ENCODE results near the gene EIF2B2. TPM values are rescaled to one million over a fixed set of nuclear protein-coding genes. Genes with fewer than 3 reads are reported as not detected.
A peak's percentile ranks its signal among the peaks of the same experiment; 100 is the strongest.

Gene EIF2B2
- polyA plus RNA-seq (2011; rRNA removed) (78.0 and 79.8 TPM in 2 replicates), polyA minus RNA-seq (2011; rRNA and poly(A)+ RNA removed) (21.6 and 31.4 TPM in 2 replicates)

DNA sequence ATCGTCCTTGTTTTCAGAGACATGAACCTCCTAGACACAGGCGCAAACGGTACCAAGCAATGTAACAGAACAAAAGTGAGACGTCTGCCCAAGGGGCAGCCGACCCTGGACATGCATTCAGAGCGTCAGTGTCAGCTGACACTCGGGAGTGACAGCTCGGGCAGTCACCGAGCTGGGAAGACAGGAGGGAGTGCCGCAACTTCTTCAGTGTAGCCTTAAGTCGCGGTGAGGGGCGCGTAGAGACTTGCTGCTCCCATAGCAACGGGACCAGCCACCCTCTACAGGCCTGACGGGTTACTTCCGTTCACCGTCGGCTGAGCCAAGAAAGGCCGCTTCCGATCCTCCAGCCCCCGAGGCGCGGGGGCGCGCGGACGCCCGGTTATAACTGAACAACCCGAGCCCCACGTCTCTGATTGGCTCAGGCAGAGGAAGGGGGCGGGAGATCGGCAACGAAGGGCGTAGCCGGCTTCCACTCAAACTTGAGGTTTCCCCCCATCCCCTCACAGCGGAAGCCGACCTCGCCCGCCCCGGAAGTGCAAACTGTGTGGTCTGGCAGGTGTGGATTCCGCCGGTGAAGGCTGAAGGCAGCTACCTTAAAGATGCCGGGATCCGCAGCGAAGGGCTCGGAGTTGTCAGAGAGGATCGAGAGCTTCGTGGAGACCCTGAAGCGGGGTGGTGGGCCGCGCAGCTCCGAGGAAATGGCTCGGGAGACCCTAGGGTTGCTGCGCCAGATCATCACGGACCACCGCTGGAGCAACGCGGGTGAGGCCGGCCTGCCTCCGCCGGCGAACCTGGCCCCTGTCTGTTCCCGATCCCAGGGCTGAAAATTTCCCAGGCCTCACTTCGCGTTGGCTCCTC, at the start of gene EIF2B2:
Gene EIF2B2 (plus strand): TSS at position 530 of the 858 bp plus-strand sequence. CDS start 70 bp downstream, at position 600.
- DNase-seq (ENCODE audit: low read depth) = peak; percentile 86
- Histone ChIP-seq H3K27me3 (ENCODE audit: control insufficient read depth, insufficient read depth, low read length) (no peaks in the 10 kb centered on the region), H3K36me3 (ENCODE audit: control insufficient read depth, insufficient read depth, low read length) (peaks cover 8% of the 10 kb centered on the region), H3K4me3 (ENCODE audit: low read depth, low read length) (peak within 1 kb of the TSS; percentile 92)
- ChIA-PET POLR2A (interaction anchor here (0.6 kb wide), 1 partner anchor 94 kb away, joined by 3 read pairs; no protein-coding TSS in a partner anchor), CTCF (interaction anchor here (0.6 to 2.3 kb wide), 4 partner anchors 10 to 57 kb away, joined by 3 to 5 read pairs (median 4); no protein-coding TSS in a partner anchor)
- TF ChIP-seq, protein P1, sequence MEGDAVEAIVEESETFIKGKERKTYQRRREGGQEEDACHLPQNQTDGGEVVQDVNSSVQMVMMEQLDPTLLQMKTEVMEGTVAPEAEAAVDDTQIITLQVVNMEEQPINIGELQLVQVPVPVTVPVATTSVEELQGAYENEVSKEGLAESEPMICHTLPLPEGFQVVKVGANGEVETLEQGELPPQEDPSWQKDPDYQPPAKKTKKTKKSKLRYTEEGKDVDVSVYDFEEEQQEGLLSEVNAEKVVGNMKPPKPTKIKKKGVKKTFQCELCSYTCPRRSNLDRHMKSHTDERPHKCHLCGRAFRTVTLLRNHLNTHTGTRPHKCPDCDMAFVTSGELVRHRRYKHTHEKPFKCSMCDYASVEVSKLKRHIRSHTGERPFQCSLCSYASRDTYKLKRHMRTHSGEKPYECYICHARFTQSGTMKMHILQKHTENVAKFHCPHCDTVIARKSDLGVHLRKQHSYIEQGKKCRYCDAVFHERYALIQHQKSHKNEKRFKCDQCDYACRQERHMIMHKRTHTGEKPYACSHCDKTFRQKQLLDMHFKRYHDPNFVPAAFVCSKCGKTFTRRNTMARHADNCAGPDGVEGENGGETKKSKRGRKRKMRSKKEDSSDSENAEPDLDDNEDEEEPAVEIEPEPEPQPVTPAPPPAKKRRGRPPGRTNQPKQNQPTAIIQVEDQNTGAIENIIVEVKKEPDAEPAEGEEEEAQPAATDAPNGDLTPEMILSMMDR (IDR thresholded peaks at IDR 0.05; ENCODE audit: insufficient read depth, low read depth, low read length) = peak; percentile 16; the same call in 1 of the 2 replicates

DNA sequence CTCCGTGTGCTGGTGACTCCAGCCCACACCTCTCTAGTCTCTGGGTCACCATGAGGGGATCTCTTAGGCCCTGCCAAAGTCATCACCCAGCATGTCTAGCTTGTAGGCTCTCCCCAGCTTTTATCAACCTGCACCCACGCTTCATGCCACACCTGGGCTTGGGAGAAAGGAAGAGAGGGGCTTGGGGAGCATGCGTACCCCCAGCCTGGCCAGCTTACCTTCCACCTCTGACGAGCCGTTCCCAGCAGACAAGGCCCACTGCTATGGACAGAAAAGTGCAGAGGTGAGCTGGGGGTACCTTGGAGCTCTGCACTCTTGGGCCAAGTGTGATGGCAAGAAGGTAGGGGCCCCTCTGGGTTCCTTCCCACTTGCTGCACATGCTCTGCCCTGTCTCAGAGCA, 49.0 kb upstream of the EIF2B2 start:
- POLR2A ChIA-PET = no interaction called here
- H3K27me3 ChIP-seq (ENCODE audit: control insufficient read depth, insufficient read depth, low read length) = no peaks in the 10 kb centered on the region; the same call in none of the 2 replicates
- no peak for DNase-seq (ENCODE audit: low read depth)
- TF ChIP-seq, protein P1 (IDR thresholded peaks at IDR 0.05; ENCODE audit: insufficient read depth, low read depth, low read length) = no peak
- CTCF ChIA-PET = interaction anchor here (1.1 to 5.1 kb wide), 3 partner anchors 8 to 135 kb away, joined by 3 to 29 read pairs (median 27); no protein-coding TSS in a partner anchor
- no peaks in the 10 kb centered on the region; the same call in 1 of the 2 replicates for H3K36me3 ChIP-seq (ENCODE audit: control insufficient read depth, insufficient read depth, low read length)
- peak overlapping the region; percentile 45; the same call in 1 of the 2 replicates for H3K4me3 ChIP-seq (ENCODE audit: low read depth, low read length)

DNA sequence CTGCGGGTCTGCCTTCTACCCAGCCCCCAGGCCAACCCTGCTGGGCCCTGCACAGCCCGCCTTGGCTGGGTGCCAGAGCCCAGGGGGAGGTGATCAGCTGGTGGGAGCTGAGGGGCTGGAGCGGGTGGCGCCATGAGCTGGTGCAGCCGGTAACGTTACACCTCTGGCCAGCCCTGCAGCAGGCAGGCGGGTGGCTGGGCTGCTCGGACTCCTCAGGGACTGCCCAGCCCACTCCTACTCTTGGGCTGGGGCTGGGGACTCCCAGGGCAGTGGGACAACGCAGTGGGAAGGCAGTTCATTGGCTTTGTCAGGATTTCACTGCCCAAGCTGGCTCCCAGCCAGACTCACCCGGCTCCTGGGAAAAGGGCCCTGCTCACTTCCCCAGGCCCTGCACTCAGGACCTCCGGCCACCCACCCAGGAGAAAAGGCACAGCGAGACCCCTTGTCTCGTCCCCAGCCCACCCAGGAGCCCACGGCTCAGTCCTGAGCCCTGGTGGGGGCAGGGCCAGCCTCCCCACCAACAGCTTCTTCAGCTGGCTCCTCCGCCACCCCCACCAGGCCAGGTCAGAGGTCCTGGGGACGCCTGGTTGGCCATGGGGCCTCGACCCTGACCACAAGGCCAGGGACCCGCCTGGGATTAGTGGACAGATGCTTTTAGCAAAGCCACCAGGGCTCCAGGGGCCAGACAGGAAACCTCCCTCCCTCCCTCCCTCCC, 48.3 kb upstream of the EIF2B2 start:
- TF ChIP-seq, protein P1 (IDR thresholded peaks at IDR 0.05; ENCODE audit: insufficient read depth, low read depth, low read length) = no peak
- ChIA-PET POLR2A (no interaction called here), CTCF (interaction anchor here (1.0 to 5.1 kb wide), 4 partner anchors 9 to 134 kb away, joined by 3 to 29 read pairs (median 15); no protein-coding TSS in a partner anchor)
- no peak for DNase-seq (ENCODE audit: low read depth)
- H3K4me3 ChIP-seq (ENCODE audit: low read depth, low read length) = peak overlapping the region; percentile 45
- H3K36me3 ChIP-seq (ENCODE audit: control insufficient read depth, insufficient read depth, low read length) = no peaks in the 10 kb centered on the region; the same call in 1 of the 2 replicates
- H3K27me3 ChIP-seq (ENCODE audit: control insufficient read depth, insufficient read depth, low read length) = no peaks in the 10 kb centered on the region; the same call in 1 of the 2 replicates

DNA sequence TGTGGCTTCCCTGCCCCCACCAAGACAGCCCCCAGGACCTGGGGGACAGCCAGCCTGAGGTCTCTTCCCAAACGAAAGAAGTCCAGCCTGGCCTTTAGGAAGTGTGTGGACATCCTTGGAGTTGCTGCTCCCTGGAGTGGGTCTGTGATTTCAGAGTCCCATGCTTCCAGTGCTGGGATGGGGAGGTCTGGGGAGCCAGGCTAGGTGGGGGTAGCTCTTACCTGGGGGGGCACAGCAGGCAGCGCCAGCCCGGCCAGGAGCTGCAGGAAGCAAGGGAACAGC, 47.8 kb upstream of the EIF2B2 start:
- ChIA-PET POLR2A (no interaction called here), CTCF (interaction anchor here (0.9 to 5.1 kb wide), 4 partner anchors 10 to 134 kb away, joined by 3 to 29 read pairs (median 15); no protein-coding TSS in a partner anchor)
- Histone ChIP-seq H3K4me3 (ENCODE audit: low read depth, low read length) (peak overlapping the region; percentile 45), H3K36me3 (ENCODE audit: control insufficient read depth, insufficient read depth, low read length) (no peaks in the 10 kb centered on the region), H3K27me3 (ENCODE audit: control insufficient read depth, insufficient read depth, low read length) (no peaks in the 10 kb centered on the region; the same call in 1 of the 2 replicates)
- TF ChIP-seq, protein P1 (IDR thresholded peaks at IDR 0.05; ENCODE audit: insufficient read depth, low read depth, low read length) = no peak
- DNase-seq (ENCODE audit: low read depth) = no peak

Data from BJ (cell line).